ENCODE results near the gene OR1F1.

Gene OR1F1

GRCh38 chr16:3241761-3242160 is 53.8 kb downstream of the OR1F1 start:
- TF ChIP-seq JUND (IDR thresholded peaks at IDR 0.05; ENCODE audit: low read depth), result no peak
- in situ Hi-C loops (cut with HindIII; ENCODE audit: low pct_unique_long_range_greater_than_20kb, low sequenced_read_pairs), result no loop called here
- no peak for DNase-seq (ENCODE audit: low read depth in 1 of 2, low spot score in 1 of 2)

- in situ Hi-C loops (cut with HindIII; ENCODE audit: low pct_unique_long_range_greater_than_20kb, low sequenced_read_pairs), result no loop called here
- TF ChIP-seq JUND (IDR thresholded peaks at IDR 0.05; ENCODE audit: low read depth), result no peak
- no peak for DNase-seq (ENCODE audit: low read depth in 1 of 2, low spot score in 1 of 2)
Observed at GRCh38 chr16:3242709-3243108, 54.7 kb downstream of the OR1F1 start.

GRCh38 chr16:3243882-3244281 is 55.9 kb downstream of the OR1F1 start:
- no peak for DNase-seq (ENCODE audit: low read depth in 1 of 2, low spot score in 1 of 2)
- no peak for TF ChIP-seq JUND (IDR thresholded peaks at IDR 0.05; ENCODE audit: low read depth)
- in situ Hi-C loops (cut with HindIII; ENCODE audit: low pct_unique_long_range_greater_than_20kb, low sequenced_read_pairs), result no loop called here

- in situ Hi-C loops (cut with HindIII; ENCODE audit: low pct_unique_long_range_greater_than_20kb, low sequenced_read_pairs), result no loop called here
- no peak for DNase-seq (ENCODE audit: low read depth in 1 of 2, low spot score in 1 of 2)
- TF ChIP-seq JUND (IDR thresholded peaks at IDR 0.05; ENCODE audit: low read depth), result no peak
Observed at GRCh38 chr16:3246002-3246401, 58.0 kb downstream of the OR1F1 start.

- DNase-seq (ENCODE audit: low read depth in 1 of 2, low spot score in 1 of 2), result no peak
- TF ChIP-seq JUND (IDR thresholded peaks at IDR 0.05; ENCODE audit: low read depth), result no peak
- in situ Hi-C loops (cut with HindIII; ENCODE audit: low pct_unique_long_range_greater_than_20kb, low sequenced_read_pairs), result no loop called here
Observed at GRCh38 chr16:3246876-3247275, 58.9 kb downstream of the OR1F1 start.

GRCh38 chr16:3248596-3248995 is 60.6 kb downstream of the OR1F1 start:
- TF ChIP-seq JUND (IDR thresholded peaks at IDR 0.05; ENCODE audit: low read depth), result no peak
- in situ Hi-C loops (cut with HindIII; ENCODE audit: low pct_unique_long_range_greater_than_20kb, low sequenced_read_pairs), result no loop called here
- no peak for DNase-seq (ENCODE audit: low read depth in 1 of 2, low spot score in 1 of 2)

GRCh38 chr16:3249020-3249419 is 61.0 kb downstream of the OR1F1 start:
- no peak for TF ChIP-seq JUND (IDR thresholded peaks at IDR 0.05; ENCODE audit: low read depth)
- in situ Hi-C loops (cut with HindIII; ENCODE audit: low pct_unique_long_range_greater_than_20kb, low sequenced_read_pairs), result no loop called here

GRCh38 chr16:3249451-3249850 is 61.4 kb downstream of the OR1F1 start:
- no peak for TF ChIP-seq JUND (IDR thresholded peaks at IDR 0.05; ENCODE audit: low read depth)
- DNase-seq (ENCODE audit: low read depth in 1 of 2, low spot score in 1 of 2), result no peak
- in situ Hi-C loops (cut with HindIII; ENCODE audit: low pct_unique_long_range_greater_than_20kb, low sequenced_read_pairs), result no loop called here

More at GRCh38 chr16:3249020-3249419, 61.0 kb downstream of the OR1F1 start:
- DNase-seq (ENCODE audit: low read depth in 1 of 2, low spot score in 1 of 2), result no peak

GRCh38 chr16:3252967-3253366 is 65.0 kb downstream of the OR1F1 start:
- peak in 1 of 2 experiments; percentile 26 for DNase-seq (ENCODE audit: low read depth in 1 of 2, low spot score in 1 of 2)
- in situ Hi-C loops (cut with HindIII; ENCODE audit: low pct_unique_long_range_greater_than_20kb, low sequenced_read_pairs), result no loop called here
- no peak for TF ChIP-seq JUND (IDR thresholded peaks at IDR 0.05; ENCODE audit: low read depth)

GRCh38 chr16:3254309-3254708 is 66.3 kb downstream of the OR1F1 start:
- in situ Hi-C loops (cut with HindIII; ENCODE audit: low pct_unique_long_range_greater_than_20kb, low sequenced_read_pairs), result no loop called here
- DNase-seq (ENCODE audit: low read depth in 1 of 2, low spot score in 1 of 2), result no peak
- TF ChIP-seq JUND (IDR thresholded peaks at IDR 0.05; ENCODE audit: low read depth), result no peak
